GM21786 (cell line): Measurements from ENCODE around the gene INPP5B.
"Not testable (repeated sequence)": the region's sequence is repeated elsewhere in the genome, so short reads cannot be mapped to it uniquely, and the experiment has no call there.

ENCODE experiments used
- ATAC-seq: cut with Tn5 transposase; IDR thresholded peaks from one replicate; pipeline ENCODE4 v1.9.1; 2021; ENCODE audit not compliant: unreplicated experiment

INPP5B gene

DNA sequence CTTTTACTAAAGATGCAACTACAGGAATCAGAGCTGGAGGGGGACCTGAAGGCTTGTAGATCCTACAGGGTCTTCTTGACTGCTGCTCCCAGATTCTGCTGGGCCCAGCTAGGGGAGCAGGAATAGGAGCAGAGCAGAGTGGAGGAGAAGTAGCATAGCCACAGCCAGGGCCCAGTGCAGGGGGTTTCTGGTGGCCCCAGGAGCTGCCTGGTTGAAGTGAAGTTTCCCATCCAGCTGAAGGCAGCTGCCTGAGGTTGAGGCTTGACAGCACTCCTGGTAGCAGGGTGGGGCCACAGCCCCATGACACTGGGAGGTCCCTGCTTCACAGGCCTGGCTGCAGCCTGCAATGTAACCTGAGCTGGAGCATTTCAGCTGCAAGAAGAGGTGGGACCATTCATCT lies 2.0 kb upstream of the INPP5B start:
- no peak for ATAC-seq

DNA sequence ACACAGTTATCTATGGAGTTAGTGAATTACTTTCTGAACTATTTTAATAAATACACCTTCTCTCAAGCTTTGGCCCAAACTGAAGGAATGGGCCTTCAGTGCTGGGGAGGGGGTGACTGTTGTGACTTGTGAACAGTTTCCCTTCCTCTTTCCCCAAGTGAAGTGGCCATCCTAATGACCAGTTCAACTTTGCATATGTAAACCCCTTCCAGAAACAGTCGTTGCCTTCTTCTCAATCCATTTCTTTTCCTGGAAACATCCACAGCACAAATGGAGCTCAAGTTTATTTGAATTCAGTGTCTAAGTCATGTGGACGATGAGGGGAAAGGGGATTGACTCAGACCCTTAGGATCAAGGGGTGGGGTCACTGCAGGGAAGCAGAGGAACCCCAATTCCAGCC lies 1.3 kb upstream of the INPP5B start:
- ATAC-seq, result no peak

- ATAC-seq, result no peak
Observed at GRCh38 chr1:37947364-37947763, 511 bp upstream of the INPP5B start.

DNA sequence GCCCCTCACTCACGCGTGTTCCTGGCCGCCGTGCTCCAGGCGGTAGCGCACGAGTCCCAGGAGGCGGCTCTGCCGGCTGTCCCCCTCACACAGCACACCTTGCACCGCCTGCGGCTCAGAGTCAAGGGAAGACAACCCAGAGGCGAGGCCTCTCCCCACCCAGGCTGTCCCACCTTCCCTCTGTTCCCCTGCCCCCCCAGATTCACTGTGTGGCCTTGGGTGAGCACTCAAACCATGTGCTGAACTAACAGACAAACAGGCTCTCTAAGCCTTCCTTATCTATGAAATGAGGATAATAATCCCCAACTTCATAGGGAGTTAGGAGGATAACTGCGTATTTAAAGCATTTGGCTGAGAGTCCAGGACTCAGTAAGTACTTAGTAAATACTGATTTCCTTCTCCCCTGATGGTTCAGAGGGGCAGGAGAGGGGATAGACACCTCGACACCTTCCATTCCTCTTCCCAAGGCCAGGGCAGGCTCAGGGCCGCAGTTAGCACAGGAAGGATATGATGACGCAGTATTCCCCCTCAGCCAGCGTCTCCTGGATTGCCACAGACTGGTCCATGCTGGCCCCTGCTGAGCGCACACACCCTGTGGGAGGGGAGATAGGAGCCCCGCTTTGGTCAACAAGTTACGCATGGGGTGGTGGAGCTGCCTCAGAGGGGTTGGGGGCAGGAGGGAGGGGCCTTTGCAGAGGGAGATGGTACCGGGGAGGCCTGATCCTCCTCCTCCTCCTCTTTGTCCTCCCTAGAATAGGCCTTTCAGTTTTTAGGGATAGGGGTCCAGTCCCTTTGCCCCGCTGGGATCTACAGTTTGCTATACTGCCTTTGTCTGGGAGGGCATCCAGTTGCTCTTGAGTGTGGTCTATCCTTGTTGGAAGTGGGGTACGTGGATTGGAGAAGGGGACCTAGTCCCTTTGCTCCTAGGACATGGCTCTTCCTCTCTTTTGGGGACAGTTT lies 830 bp downstream of the INPP5B start:
- ATAC-seq, result no peak

GRCh38 chr1:37945251-37945650 lies 1.6 kb downstream of the INPP5B start:
- no peak for ATAC-seq

DNA sequence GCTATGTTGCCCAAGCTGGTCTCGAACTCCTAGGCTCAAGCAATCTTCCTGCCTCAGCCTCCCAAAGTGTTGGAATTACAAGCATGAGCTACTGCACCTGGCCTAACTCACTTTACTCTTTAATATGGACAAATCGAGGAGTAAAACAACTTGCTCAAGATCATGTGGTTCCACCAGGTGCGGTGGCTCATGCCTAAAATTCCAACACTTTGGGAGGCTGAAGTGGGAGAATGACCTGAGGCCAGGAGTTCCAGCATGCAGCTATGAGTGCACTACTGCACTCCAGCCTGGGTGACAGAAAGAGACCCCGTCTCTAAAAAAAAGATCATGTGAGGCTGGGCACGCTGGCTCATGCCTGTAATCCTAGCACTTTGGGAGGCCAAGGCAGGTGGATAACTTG lies 2.0 kb downstream of the INPP5B start:
- no peak for ATAC-seq

GRCh38 chr1:37944086-37944763 lies 2.6 kb downstream of the INPP5B start:
- no peak for ATAC-seq

GRCh38 chr1:37940299-37940947 lies 6.4 kb downstream of the INPP5B start:
- ATAC-seq, result no peak

GRCh38 chr1:37936760-37937159 lies 10.1 kb downstream of the INPP5B start:
- ATAC-seq, result not testable (repeated sequence)

- ATAC-seq, result no peak
Observed at GRCh38 chr1:37932759-37933158, 14.1 kb downstream of the INPP5B start.

DNA sequence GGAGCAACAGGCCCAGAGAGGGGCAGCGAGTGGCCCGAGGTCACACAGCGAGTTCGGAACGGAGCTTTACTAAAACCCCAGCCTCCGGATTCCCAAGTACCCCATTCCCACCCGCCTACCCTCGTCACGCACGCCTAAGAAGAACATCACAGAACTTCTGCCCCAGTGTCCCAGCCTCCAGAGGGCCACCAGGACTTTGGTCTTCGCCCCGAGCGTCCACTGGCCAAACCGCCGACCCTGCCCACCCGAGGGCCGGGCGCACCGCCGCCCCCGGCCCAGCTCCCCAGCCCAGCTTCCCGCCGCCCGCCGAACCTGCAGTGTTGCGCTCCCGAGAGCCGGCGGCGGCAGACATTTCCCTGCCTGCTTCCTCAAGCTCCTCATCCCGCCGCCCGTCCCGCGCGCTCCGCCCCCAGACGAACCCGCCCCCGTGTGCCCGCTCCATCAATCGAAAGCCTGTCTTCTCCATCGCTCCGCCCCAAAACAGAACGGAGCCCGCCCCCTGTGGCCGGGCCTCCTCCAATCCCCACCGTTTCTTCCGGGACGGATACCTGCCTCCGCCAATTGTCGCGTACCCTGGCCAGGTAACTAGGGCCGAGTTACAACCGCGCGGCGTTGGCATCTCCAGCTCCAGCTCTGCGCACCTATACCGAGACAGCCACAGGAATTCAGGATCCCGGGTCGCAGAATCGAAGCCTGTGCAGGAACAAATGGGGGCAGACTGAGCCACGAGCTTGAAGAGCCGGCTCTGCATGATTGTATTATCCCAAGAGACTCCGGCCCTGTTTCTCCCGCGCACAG lies 15.3 kb downstream of the INPP5B start:
- peak; percentile 96 for ATAC-seq

DNA sequence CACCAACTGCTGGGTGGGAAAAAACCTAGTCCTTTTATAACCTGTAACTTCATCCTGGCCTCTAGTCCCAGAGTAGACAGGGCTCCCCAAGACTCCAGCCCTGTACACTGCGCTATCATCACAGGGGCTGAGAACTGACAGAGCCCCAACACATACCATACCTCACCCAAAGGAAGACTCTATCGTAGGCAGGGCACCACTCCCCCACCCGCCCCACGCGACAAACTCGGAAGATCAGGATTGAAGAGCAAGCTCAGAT lies 15.8 kb downstream of the INPP5B start:
- ATAC-seq, result no peak

DNA sequence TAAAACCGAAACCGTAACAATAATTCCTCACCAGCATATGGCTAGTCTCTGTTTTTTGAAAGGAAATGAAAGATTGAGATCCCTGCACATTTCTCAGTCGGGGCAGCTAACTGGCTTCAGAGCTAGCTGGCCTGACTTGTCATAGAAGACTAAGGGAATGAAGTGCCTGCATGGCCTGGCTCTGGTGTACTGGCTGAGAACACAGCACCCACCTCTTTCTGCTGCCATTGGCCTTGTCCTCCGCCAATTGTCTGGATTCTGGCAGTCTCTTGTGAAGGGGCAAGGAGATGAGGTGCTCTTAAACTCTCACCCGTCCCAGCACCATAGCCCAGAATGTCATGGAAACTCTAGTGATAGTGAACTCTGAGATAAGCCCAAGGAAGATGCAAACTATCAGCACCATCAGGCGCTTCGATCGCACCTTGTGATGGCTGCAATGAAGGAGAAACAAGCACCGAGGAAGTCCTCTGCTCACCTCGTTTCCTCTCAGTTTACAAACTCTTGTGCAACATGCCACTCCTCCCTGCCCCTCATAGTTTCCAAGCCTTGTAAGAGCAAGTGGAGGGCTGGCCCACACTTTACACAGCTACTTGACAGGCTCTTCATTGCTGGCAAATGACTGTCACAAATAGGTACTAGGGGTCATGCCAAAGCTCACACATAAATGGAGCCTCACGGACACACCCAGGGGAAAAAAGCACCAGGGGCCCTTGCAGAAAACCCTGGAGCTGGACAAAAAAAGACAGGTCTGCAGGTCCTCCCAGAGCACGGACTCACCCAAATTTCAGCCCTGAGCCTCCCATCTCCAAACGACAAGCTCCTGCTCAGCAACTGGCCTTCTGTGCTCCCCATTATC lies 16.4 kb downstream of the INPP5B start:
- ATAC-seq, result no peak

- ATAC-seq, result no peak
Observed at GRCh38 chr1:37926038-37926924, 20.6 kb downstream of the INPP5B start.

- no peak for ATAC-seq
Observed at GRCh38 chr1:37925316-37925715, 21.5 kb downstream of the INPP5B start.

GRCh38 chr1:37923551-37923889 lies 23.3 kb downstream of the INPP5B start:
- ATAC-seq, result no peak

DNA sequence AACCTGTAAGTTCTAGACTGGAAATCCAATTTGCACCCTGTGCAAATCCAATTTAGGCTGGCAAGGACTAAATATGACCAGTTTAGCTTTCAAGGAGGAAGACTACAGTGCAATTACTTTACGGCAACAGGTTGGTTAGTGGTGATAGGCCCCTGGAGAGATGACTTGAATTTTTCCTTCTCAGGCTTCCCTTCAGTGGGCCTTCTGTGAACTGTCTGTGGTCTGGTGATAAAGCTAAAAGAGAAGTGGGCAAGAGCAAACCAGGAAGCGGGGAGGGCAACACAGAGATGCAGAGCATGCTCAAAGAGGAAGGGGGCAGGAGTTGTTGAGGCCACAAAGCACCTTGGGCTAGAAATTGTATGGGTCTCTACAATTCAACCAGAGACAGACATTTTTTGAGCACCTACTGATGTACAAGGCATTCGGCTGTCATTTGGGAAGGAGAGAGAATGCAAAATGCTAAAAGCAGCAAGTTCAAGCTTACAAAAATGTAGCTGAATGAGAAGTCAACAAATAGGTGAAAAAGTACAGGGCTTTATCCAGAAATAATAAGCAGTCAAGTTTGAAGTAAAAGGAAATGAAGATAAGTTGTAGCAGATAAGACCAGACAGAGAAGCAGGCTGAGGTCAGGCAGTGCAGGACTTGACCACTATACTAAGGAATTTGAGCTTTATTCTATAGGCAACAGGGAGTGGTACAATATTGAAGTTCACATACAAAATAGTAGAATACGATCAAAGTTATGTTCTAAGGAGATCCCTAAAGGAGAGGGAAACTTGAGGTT lies 23.9 kb downstream of the INPP5B start:
- ATAC-seq, result peak; percentile 57

DNA sequence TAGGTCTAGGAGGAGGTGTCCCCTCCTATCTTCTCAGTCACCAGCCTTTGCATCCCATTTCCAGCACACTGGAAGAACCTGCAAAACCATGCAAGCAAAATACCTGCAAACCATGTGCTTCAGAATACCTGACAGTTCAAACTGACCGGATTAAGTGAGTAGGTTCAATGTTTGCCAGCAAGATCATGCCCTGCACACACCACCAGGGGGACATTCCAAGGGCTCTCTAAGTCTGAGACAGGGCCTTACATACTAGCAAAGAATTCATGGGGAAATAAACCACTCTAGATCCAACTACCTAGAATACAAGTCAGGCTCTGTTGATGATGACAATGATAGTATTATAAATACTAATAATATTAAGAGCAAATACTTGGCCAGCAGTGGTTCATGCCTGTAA lies 27.6 kb downstream of the INPP5B start:
- no peak for ATAC-seq
